Urinary bladder (tissue), 4 donors: ENCODE data around the gene NF2. TPM values are rescaled to one million over a fixed set of nuclear protein-coding genes. Genes with fewer than 3 reads are reported as not detected.

Experiments used
- DNase-seq: peaks from one replicate; pipeline ENCODE4 v3.0.0-alpha.2; 2015; ENCODE audit errors: extremely low spot score
- H3K27ac ChIP-seq: one replicate; pipeline ENCODE4 v1.5.1; 2013; ENCODE audit warnings: low read depth, mild to moderate bottlenecking, moderate library complexity
- H3K36me3 ChIP-seq: one replicate; pipeline ENCODE4 v1.6.1; 2013; ENCODE audit warnings: mild to moderate bottlenecking, moderate library complexity; ENCODE audit not compliant: insufficient read depth
- H3K4me1 ChIP-seq: one replicate; pipeline ENCODE4 v1.6.1; 2013; ENCODE audit warnings: mild to moderate bottlenecking, moderate library complexity; ENCODE audit not compliant: insufficient read depth
- H3K4me3 ChIP-seq: one replicate; pipeline ENCODE4 v1.5.1; 2013; ENCODE audit warnings: low read depth, low read length
- WGBS: extraction: QIAGEN DNeasy Blood & Tissue Kit; methylation state at CpG from one replicate; pipeline ENCODE4 v1.1.7; 2013; 5-methylcytosine and 5-hydroxymethylcytosine counted together
- polyA plus RNA-seq: library from polyadenylated mRNA; stranded (reverse); fragments of 200-250 nt; gene quantifications from one replicate; pipeline ENCODE4 v1.2.3, GENCODE V29; 2013
- total RNA-seq: library from RNA; depleted of rRNA; stranded (reverse); fragments of >200 nt; gene quantifications from one replicate; pipeline ENCODE4 v1.2.3, GENCODE V29; 2014
- donor health status: healthy with polysubstance abuse.
- donor health status: healthy.

NF2 gene
- total and polyA plus RNA-seq, 2 donors: 10.2 to 28.9 TPM

DNA sequence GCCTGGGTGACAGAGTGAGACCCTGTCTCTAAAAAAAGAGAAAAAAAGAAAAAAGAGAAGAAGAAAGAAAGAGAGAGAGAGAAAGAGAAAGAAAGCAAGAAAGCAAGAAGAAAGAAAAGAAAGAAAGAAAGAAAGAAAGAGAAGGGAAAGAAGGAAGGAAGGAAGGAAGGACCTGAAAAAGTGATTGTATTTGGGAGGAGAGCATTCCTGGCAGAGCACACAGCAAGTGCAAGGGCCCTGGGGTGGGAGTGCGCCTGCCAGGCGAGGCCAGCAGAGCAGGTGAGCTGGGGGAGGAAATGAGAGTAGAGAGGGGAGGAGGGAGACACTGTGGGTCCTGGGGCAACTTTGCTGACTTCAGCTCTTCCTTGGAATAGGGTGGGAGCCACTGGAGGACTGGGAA lies 108.7 kb downstream of the NF2 start:
- no peak for DNase-seq
- no peaks in the 10 kb centered on the region for H3K4me1 ChIP-seq
- WGBS: 75% methylated on average over 2 of the region's 2 CpGs

DNA sequence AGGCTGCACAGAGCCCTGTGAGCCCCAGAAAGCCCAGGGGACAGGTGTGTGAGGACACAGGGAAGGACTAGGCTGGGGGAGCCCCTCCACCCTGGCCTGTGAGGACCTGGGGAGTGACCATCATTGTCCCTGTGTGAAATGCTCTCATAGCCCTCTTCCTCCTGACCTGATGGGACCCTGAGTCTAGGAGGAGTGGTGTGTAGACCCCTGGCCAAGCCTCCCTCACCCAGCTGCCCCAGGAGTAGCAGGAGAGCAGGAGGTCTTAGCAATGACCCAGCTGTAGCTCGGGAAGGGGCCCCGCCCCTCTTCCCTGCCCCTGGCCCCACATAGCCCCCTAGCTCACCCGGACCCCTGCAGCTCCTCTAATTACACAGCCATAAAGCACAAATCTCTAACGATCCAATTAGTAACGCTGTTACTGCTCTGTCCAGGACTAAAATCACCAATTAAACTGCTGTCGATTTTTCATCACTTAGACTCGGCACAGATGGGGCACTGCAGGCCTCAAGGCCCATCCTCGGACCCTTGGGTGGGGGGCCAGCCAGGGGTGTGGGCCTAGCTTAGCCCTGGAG lies 109.8 kb downstream of the NF2 start:
- no peak for DNase-seq
- Histone ChIP-seq H3K36me3 (no peaks in the 10 kb centered on the region), H3K4me3 (no peak overlapping the region), H3K27ac (no peak overlapping the region), H3K4me1 (no peaks in the 10 kb centered on the region)
- 26% methylated on average over 8 of the region's 8 CpGs for WGBS

More for the DNA sequence above, 108.7 kb downstream of the NF2 start:
- no peak overlapping the region for H3K27ac ChIP-seq
- no peak overlapping the region for H3K4me3 ChIP-seq
- H3K36me3 ChIP-seq: no peaks in the 10 kb centered on the region

DNA sequence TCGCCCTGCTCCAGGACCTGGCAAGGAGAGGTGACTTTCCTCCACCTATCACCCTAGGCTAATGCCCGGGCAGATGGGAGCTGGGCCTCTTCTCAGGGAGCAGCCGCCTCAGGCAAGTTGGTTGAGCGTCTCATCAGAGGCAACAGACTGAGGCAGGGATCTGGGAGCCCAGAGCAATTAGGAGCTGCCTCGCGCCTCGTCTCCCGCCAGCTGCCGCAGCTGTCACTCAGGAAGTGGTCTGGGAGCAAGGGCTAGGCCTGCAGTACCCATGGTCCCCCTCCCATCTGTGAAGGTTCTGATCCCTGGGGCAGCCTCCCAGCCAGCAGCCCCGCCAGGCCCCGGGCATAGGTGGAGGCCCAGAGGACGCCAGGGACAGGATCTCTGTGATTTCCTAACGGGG lies 111.8 kb downstream of the NF2 start:
- no peak overlapping the region for H3K27ac ChIP-seq
- 58% methylated on average over 13 of the region's 13 CpGs for WGBS
- no peak for DNase-seq

DNA sequence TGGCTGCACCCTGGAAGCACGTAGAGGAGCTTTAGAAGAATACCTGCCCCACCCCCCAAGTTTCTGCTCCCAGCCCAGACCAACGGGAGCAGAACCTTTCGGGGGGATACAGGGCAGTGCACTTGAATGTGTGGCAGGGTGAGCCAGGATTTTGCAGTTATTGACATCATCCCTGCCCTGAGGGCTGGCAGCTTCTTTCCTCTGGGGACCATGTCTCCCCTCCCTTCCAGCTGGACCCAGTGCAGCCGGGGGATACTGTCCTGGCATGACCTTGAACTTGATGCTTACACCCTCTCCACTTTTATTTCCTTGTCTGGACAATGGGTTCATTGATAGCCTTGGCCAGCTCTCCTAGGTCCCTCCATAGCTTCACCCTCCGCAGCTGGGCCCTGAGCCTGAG lies 112.3 kb downstream of the NF2 start:
- H3K4me3 ChIP-seq: no peak overlapping the region
- no peak overlapping the region for H3K27ac ChIP-seq
- no peaks in the 10 kb centered on the region for H3K36me3 ChIP-seq
- 71% methylated on average over 5 of the region's 5 CpGs for WGBS
- no peak for DNase-seq
- no peaks in the 10 kb centered on the region for H3K4me1 ChIP-seq

More for the DNA sequence above, 111.8 kb downstream of the NF2 start:
- no peaks in the 10 kb centered on the region for H3K36me3 ChIP-seq
- H3K4me1 ChIP-seq: no peaks in the 10 kb centered on the region
- H3K4me3 ChIP-seq: no peak overlapping the region

DNA sequence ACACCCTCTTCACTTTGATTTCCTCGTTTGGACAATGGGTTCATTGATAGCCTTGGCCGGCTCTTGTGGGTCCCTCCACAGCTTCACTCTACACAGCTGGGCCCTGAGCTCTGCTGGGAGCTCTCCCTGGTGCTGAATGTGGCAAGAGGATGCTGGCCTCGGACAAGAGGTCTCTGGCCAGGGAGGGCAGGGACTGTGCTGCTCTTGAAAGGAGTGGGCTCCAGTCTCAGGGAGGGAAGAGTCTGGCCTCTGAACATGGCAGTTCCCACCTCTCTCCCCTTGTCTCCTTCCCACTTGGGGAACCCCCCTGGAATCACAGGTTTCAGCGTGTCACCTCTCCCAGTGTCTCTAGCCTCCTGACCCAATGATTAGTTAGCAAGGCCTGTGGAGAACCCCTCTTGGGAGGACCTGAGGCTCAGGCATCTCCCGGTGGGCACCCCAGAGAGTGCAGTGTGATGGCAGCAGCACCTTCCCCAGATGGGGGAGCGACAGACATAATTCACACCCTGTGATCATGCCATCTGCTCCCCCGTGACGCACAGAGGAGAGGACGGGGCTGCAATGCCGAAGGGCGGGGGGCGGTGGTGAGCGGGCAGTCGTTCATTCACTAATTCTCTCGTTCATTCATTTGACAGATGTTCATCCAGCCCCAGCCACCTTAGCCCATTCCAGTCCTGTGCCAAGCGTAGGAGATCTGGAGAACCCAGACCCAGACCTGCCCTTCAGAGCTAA lies 113.5 kb downstream of the NF2 start:
- 66% methylated on average over 16 of the region's 16 CpGs for WGBS
- H3K4me3 ChIP-seq: no peak overlapping the region
- no peaks in the 10 kb centered on the region for H3K36me3 ChIP-seq
- no peak for DNase-seq
- no peak overlapping the region for H3K27ac ChIP-seq
- H3K4me1 ChIP-seq: no peaks in the 10 kb centered on the region

DNA sequence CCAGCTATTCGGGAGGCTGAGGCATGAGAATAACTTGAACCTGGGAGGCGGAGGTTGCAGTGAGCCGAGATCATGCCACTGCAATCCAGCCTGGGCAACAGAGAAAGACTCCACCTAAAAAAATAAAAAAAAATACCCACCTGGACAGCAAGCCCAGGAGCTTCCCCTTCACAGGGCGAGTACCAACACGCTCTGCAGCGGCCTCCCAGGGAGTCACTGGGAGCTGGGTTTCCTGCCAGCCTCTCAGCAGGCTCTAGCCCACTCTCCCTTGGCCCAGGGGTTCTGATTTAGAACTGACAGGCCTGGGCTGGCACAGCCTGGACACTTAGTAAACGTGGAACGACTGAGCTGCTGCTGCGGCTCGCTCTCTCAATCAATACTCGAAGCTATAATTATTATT lies 114.4 kb downstream of the NF2 start:
- Histone ChIP-seq H3K27ac (no peak overlapping the region), H3K4me3 (no peak overlapping the region), H3K36me3 (no peaks in the 10 kb centered on the region), H3K4me1 (no peaks in the 10 kb centered on the region)
- WGBS: 87% methylated on average over 11 of the region's 11 CpGs
- DNase-seq: no peak

DNA sequence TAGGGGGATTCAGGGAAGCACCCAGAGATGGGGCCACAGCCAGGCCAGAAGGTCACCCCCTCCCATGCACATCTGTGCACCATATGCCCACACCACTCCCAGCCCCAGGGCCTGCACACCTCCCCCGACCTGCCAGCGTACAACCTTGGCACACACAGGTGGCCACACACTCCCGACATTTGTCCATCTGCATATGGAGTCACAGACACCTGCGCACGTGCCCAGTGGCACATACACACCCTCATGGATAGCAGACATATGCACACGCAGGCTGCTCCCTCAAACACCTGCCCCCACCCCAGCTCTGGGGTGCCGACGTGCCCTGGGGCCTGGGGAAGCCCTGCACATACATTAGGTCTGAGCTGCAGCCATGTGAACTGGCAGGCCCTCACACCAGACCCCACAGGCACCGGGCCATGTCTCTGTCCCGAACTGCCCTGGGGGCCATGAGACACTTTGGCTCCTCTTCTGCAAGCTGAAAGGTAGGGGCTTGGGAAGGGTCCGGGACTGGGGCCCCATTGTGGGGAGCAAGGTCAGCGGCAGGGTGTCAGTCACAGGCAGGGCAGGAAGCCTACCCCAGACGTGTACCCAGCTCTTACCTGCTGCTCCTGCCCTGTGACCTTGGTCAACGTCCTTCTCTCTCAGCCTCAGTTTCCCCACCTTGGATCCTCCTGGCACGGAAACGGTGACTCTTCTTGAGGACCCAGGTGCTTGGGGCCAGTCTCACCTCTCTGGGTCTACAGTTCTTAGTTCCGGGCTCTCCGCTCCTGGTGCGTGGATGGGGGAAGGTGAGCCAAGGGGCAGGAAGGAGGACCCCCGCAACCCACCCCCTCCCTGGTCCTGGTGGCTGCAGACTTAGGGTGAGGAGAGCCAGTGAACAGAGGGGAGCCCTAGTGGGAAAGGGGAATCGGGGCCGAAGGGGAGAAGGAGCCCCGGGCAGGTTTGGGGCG lies 115.8 kb downstream of the NF2 start:
- DNase-seq: no peak
- WGBS: 43% methylated on average over 24 of the region's 24 CpGs
- peak overlapping the region; percentile 36 for H3K4me3 ChIP-seq
- H3K4me1 ChIP-seq: no peaks in the 10 kb centered on the region
- no peaks in the 10 kb centered on the region for H3K36me3 ChIP-seq
- no peak overlapping the region for H3K27ac ChIP-seq

DNA sequence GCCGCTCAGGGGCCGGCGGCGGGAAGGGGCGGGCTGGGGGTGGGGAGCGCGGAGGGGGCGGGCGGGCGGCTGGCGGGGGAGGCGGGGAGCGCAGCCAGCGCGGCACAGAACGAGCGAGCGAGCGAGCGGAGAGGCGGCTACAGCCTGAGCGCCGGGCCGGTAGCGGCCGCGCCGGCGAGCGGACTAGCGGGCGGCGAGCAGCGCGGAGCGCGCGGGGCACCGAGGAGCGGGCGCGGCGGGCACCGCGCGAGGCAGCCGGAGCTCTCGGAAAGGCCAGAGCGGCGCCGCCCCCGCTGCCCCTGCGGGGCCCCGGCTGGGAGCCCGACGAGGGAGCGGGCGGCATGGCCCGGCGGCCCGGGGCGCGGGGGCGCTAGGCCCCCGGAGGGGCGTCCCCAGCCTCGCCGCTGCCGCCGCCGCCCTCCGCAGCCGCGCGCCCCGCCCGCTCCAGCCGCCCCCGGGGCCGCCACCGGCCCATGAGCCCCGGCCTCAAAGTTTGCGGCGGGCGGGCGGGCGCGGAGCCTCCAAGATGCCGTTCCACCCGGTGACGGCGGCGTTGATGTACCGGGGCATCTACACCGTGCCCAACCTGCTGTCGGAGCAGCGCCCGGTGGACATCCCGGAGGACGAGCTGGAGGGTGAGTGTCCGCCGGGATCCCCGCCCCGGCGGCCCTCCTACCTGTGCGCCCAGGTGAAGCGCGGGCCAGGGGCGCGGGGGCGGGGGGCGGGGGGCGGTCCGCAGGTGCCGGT lies 116.6 kb downstream of the NF2 start, which contains the start of gene CABP7:
Gene CABP7, plus strand, starts transcription at position 105 of the 747 bp plus-strand sequence. Its CDS starts 422 bp downstream, at position 527.
- Histone ChIP-seq H3K4me3 (peak within 1 kb of the TSS; percentile 36), H3K27ac (no peak within 1 kb of the TSS), H3K36me3 (no peaks in the 10 kb centered on the region), H3K4me1 (no peaks in the 10 kb centered on the region)
- WGBS: under 1% methylated on average over 115 of the region's 115 CpGs
- no peak for DNase-seq

DNA sequence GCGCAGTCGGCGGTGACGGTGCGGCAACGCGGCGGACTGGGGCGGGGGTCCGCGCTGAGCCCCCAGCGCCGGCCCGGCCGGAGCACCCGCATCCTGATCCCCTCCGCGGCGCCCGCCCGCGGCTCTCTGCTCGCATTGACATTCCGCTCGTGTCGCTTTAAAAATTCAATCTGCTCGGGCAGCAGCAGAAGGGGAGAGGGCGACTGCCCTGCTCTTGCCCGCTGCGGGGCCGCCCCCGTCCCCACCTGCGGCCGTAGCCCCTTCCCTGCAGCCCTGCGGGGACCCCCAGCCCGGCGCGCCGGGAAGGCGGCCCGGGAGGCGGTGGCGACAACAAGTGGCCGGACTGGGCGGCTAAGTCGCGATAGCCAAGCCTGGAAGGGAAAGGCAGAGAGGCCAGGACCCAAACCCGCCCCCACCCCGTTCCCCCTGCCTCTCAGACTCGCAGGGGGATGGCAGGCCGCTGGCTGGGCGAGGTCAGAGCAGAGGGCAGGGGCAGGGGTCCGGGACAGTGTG lies 117.4 kb downstream of the NF2 start:
- Histone ChIP-seq H3K4me1 (no peaks in the 10 kb centered on the region), H3K4me3 (peak overlapping the region; percentile 36)
- 3% methylated on average over 53 of the region's 53 CpGs for WGBS

DNA sequence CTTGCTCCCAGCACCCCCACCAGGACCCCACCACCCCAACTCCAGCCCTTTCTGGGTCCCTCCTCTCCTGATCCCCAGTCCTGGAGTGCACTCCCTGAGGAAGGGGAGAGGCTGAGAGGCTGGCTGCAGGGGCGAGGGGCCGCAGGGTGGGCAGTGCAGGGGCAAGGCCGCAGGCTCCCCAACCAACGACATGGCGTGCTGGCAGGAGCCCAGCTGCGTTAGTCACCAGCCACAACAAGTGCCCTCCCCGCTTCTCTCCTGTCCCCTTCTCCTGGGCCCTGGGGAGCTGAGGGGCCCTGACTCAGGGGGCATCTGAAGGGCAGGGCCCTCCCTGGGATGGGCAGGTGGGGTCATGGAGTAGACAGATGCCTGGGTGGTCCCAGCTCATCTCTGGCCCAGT lies 118.7 kb downstream of the NF2 start:
- Histone ChIP-seq H3K4me1 (no peaks in the 10 kb centered on the region), H3K4me3 (no peak overlapping the region), H3K36me3 (no peaks in the 10 kb centered on the region), H3K27ac (no peak overlapping the region)
- WGBS: 84% methylated on average over 7 of the region's 7 CpGs
- DNase-seq: no peak

More for the DNA sequence above, 117.4 kb downstream of the NF2 start:
- H3K27ac ChIP-seq: no peak overlapping the region
- DNase-seq: no peak
- no peaks in the 10 kb centered on the region for H3K36me3 ChIP-seq

DNA sequence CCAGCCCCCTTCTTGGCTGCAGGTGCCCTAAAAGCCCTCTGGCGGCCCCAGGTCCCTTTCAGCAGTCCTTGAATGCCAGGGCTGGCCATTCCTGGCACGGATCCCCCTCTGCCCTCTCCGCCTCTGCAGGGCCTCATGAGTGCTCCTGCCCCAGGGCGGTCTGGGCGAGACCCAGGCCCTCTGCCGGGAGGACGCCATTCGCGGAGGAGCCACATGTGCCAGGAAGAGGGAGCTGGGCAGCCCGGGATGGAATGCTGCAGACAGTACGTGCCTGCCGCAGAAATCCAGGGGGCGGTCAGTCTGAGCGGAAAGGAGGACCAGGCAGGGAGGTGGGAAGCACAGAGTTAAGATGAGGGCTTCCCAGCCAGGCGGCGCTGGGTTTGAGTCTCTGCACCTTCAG lies 119.2 kb downstream of the NF2 start:
- no peak for DNase-seq
- WGBS: 72% methylated on average over 16 of the region's 16 CpGs
- no peaks in the 10 kb centered on the region for H3K36me3 ChIP-seq
- H3K4me3 ChIP-seq: no peak overlapping the region
- no peaks in the 10 kb centered on the region for H3K4me1 ChIP-seq
- H3K27ac ChIP-seq: no peak overlapping the region

DNA sequence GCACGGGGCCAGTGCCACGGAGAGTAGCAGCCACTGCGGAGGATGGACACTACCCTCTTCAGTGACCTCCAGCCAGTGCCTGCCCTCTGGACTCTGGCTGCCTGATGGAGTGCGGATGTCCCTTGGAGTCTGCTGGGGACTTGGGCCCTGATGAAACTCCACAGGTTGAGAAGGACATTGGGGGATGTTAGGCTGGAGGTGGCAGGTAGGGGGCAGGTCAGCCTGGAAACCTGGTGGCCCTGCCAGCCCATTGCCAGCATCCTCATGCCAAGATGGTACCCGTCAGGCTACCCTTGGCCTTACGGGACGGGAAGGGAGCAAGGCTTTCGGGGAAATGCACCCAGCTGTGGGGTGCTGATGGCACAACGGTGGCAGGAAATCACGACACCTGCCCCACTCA lies 120.3 kb downstream of the NF2 start:
- Histone ChIP-seq H3K4me3 (no peak overlapping the region), H3K4me1 (no peaks in the 10 kb centered on the region), H3K27ac (no peak overlapping the region), H3K36me3 (no peaks in the 10 kb centered on the region)
- DNase-seq: no peak
- 91% methylated on average over 10 of the region's 10 CpGs for WGBS

DNA sequence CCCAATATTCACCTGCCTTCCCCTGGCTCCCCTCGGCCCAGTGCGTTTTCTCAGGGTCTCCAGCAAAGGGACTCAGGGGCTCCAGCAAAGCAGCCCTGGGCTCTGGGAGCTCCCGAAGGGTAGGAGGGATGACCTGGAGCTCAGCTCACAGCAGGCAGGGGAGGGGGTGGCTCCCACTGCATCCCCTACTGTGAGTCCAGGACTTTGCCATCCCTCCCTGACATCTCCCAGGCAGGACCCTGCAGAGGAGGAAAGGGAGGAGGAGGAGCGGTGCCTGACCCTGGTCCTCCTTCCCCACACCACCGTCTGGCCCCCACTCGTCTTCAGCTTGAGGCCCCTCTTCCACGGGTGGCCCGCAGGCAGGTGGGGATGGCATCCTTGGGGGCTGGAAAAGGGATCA lies 121.4 kb downstream of the NF2 start:
- Histone ChIP-seq H3K4me1 (no peaks in the 10 kb centered on the region), H3K4me3 (no peak overlapping the region), H3K27ac (no peak overlapping the region), H3K36me3 (no peaks in the 10 kb centered on the region)
- no peak for DNase-seq
- WGBS: 50% methylated on average over 8 of the region's 8 CpGs
